Activated CD8-positive, alpha-beta T cell treated with anti-CD3 and anti-CD28 coated beads, Interleukin-2, amount 10 ng/mL, durations not matched to agents 7 days and 5 days (primary cell): ENCODE results near the gene SLC43A1. TPM values are rescaled to one million over a fixed set of nuclear protein-coding genes. Genes with fewer than 3 reads are reported as not detected.

Experiments used
- ATAC-seq: fragments of 150-1000 bp; cut with Tn5 transposase; one replicate; pipeline ENCODE4 v1.10.0; 2021; ENCODE audit warnings: moderate library complexity
- CTCF ChIA-PET: fragments of 350-600 bp; sonication (Branson Sonifier 250); formaldehyde crosslinking; loops from one replicate; lab custom pipeline; 2021; ENCODE audit warnings: antibody characterized with exemption; lab: Charles Lee
- POLR2A ChIA-PET: fragments of 350-600 bp; sonication (Branson Sonifier 250); formaldehyde crosslinking; loops from one replicate; lab custom pipeline; 2021; ENCODE audit warnings: antibody characterized with exemption; lab: Charles Lee
- DNase-seq: peaks from one replicate; pipeline ENCODE4 v3.0.0-alpha.2; 2020
- H3K27ac Mint-ChIP-seq: one replicate; pipeline ENCODE4 v1.8.0; 2021; ENCODE audit warnings: mild to moderate bottlenecking, mixed read lengths
- H3K27me3 Mint-ChIP-seq: one replicate; pipeline ENCODE4 v1.8.0; 2021; ENCODE audit warnings: low read depth, mixed read lengths
- H3K36me3 Mint-ChIP-seq: one replicate; pipeline ENCODE4 v1.8.0; 2021; ENCODE audit warnings: low read depth, mixed read lengths
- H3K4me1 Mint-ChIP-seq: one replicate; pipeline ENCODE4 v1.8.0; 2021; ENCODE audit warnings: low read depth, mixed read lengths
- H3K4me3 Mint-ChIP-seq: one replicate; pipeline ENCODE4 v1.8.0; 2021; ENCODE audit warnings: mild to moderate bottlenecking, mixed read lengths
- H3K9me3 Mint-ChIP-seq: one replicate; pipeline ENCODE4 v1.8.0; 2022; ENCODE audit warnings: mixed read lengths; ENCODE audit not compliant: insufficient read depth
- total RNA-seq, 2 experiments: library from RNA; stranded (reverse); gene quantifications; one replicate each; pipeline ENCODE4 v1.2.3, GENCODE V29; 2021

SLC43A1 gene
- total RNA-seq, 2 experiments from 2014 or later: 26.4 to 28.4 TPM

- no peaks in the 10 kb centered on the region for H3K36me3 Mint-ChIP-seq
- no peaks in the 10 kb centered on the region for H3K9me3 Mint-ChIP-seq
- ATAC-seq: no peak
- peaks cover 7% of the 10 kb centered on the region for H3K27me3 Mint-ChIP-seq
- no peak for DNase-seq
- H3K4me1 Mint-ChIP-seq: peaks cover 8% of the 10 kb centered on the region
- no peak overlapping the region for H3K27ac Mint-ChIP-seq
- CTCF ChIA-PET: interaction anchor here (0.9 to 1.1 kb wide), 2 partner anchors 10 to 13 kb away, joined by 3 to 8 read pairs; no protein-coding TSS in a partner anchor
- POLR2A ChIA-PET: no interaction called here
- no peak overlapping the region for H3K4me3 Mint-ChIP-seq
These were observed 47.9 kb downstream of the SLC43A1 start for GRCh38 chr11:57467508-57468157.

- no peak for ATAC-seq
- no peak for DNase-seq
- peaks cover 12% of the 10 kb centered on the region for H3K27me3 Mint-ChIP-seq
- H3K36me3 Mint-ChIP-seq: no peaks in the 10 kb centered on the region
- peaks cover 12% of the 10 kb centered on the region for H3K4me1 Mint-ChIP-seq
- no peaks in the 10 kb centered on the region for H3K9me3 Mint-ChIP-seq
- ChIA-PET POLR2A (no interaction called here), CTCF (interaction anchor here (1.5 kb wide), 1 partner anchor 9 kb away, joined by 4 read pairs; no protein-coding TSS in a partner anchor)
- H3K4me3 Mint-ChIP-seq: no peak overlapping the region
- no peak overlapping the region for H3K27ac Mint-ChIP-seq
These were observed 48.8 kb downstream of the SLC43A1 start for GRCh38 chr11:57466680-57467079.

DNA sequence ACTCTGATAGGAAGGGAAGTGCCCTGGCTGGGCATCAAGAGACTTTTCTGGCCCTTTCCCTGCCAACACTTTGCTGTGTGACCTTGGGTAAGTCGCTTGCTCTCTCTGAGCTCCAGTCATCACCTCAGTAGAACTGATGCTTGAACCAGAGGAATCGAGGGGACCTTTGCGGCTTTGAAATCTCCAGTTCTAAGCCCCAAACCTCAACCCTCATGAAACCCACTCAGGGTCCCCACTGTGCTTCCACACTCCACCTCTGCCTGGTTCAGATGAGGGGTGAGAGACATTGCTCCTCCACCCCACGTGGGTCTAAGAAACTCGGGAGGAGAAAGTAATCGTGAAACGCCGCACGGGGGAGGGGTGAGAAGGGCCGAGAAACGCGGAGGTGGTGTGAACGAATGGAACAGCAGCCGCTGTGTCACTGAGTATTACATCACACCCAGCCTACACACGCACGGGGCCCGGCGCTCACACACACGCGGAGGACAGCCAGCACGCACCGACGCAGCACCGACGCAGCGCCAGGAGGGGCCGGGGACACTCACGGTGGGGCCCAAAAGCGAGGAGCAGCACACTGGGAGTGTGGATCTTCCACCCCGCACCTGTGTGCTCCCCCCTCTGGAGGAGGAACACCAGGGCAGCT lies 50.8 kb downstream of the SLC43A1 start:
- Mint-ChIP-seq H3K9me3 (no peaks in the 10 kb centered on the region), H3K27me3 (peaks cover 25% of the 10 kb centered on the region), H3K36me3 (no peaks in the 10 kb centered on the region), H3K4me3 (no peak overlapping the region), H3K4me1 (peaks cover 22% of the 10 kb centered on the region), H3K27ac (no peak overlapping the region)
- ATAC-seq (no peak), DNase-seq (no peak)
- CTCF ChIA-PET: interaction anchor here (1.3 to 9.8 kb wide), 3 partner anchors 16 to 63 kb away, joined by 3 to 239 read pairs (median 9); no protein-coding TSS in a partner anchor
- POLR2A ChIA-PET: no interaction called here

- ChIA-PET CTCF (interaction anchor here (1.3 to 9.8 kb wide), 3 partner anchors 17 to 64 kb away, joined by 3 to 239 read pairs (median 9); no protein-coding TSS in a partner anchor), POLR2A (no interaction called here)
- Mint-ChIP-seq H3K27ac (peak overlapping the region; percentile 13), H3K27me3 (peaks cover 29% of the 10 kb centered on the region), H3K4me1 (peaks cover 28% of the 10 kb centered on the region), H3K36me3 (no peaks in the 10 kb centered on the region), H3K4me3 (no peak overlapping the region), H3K9me3 (no peaks in the 10 kb centered on the region)
- no peak for ATAC-seq
- DNase-seq: no peak
These were observed 51.6 kb downstream of the SLC43A1 start for GRCh38 chr11:57463671-57464538.

GRCh38 chr11:57462597-57462996 lies 52.9 kb downstream of the SLC43A1 start:
- H3K27ac Mint-ChIP-seq: no peak overlapping the region
- ChIA-PET CTCF (interaction anchor here (1.0 to 9.8 kb wide), 3 partner anchors 18 to 65 kb away, joined by 4 to 239 read pairs (median 80); partner anchors contain the start of gene SLC43A3), POLR2A (no interaction called here)
- H3K36me3 Mint-ChIP-seq: no peaks in the 10 kb centered on the region
- H3K4me1 Mint-ChIP-seq: peaks cover 34% of the 10 kb centered on the region
- H3K9me3 Mint-ChIP-seq: no peaks in the 10 kb centered on the region
- H3K4me3 Mint-ChIP-seq: no peak overlapping the region
- DNase-seq: no peak
- no peak for ATAC-seq
- peaks cover 36% of the 10 kb centered on the region for H3K27me3 Mint-ChIP-seq

DNA sequence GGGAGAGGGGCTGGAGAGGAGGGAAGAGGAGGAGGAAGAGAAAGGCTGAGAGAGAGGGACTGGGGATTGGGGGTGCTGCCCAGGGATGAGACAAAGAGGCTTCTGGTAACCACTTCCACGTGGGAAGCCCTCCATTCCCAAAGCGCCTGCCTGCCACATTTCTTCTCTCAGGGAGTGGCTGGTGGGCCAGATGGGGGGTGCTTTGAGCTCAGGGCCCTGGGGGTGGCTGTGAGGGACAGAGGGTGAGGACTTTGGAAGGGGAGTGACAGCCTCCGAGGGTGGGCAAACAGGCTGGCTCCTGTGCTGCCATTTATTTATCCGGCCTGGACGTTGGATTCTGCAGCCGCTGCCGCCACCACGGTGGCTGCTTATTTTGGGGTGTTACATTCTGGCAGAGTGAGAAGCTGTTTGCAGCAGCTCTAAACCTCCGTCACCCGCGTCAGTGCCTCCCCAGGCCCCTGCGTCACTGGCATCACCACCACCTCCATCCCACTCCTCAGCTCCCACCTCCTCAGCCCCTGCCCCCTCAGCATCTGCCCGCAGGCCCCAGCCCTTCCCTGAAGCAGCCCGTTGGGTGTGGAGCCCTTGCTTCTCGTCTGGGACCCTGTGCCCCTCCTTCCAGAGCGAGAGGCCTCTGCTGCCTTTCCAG lies 53.5 kb downstream of the SLC43A1 start:
- Mint-ChIP-seq H3K27me3 (peaks cover 39% of the 10 kb centered on the region), H3K27ac (no peak overlapping the region), H3K9me3 (no peaks in the 10 kb centered on the region), H3K36me3 (no peaks in the 10 kb centered on the region), H3K4me3 (no peak overlapping the region), H3K4me1 (peaks cover 39% of the 10 kb centered on the region)
- POLR2A ChIA-PET: no interaction called here
- CTCF ChIA-PET: interaction anchor here (1.0 to 9.8 kb wide), 4 partner anchors 19 to 65 kb away, joined by 4 to 239 read pairs (median 42); partner anchors contain the start of gene SLC43A3
- DNase-seq: no peak
- no peak for ATAC-seq

GRCh38 chr11:57460758-57461749 lies 54.4 kb downstream of the SLC43A1 start:
- Mint-ChIP-seq H3K36me3 (no peaks in the 10 kb centered on the region), H3K9me3 (no peaks in the 10 kb centered on the region), H3K27me3 (peaks cover 39% of the 10 kb centered on the region), H3K4me3 (peak overlapping the region; percentile 1), H3K4me1 (peaks cover 39% of the 10 kb centered on the region), H3K27ac (no peak overlapping the region)
- ATAC-seq: no peak
- no peak for DNase-seq
- CTCF ChIA-PET: interaction anchor here (0.6 to 9.8 kb wide), 13 partner anchors 9 to 183 kb away, joined by 3 to 239 read pairs (median 7); partner anchors contain the start of gene SLC43A3
- POLR2A ChIA-PET: interaction anchor here (1.3 kb wide), 1 partner anchor 64 kb away, joined by 3 read pairs; no protein-coding TSS in a partner anchor

DNA sequence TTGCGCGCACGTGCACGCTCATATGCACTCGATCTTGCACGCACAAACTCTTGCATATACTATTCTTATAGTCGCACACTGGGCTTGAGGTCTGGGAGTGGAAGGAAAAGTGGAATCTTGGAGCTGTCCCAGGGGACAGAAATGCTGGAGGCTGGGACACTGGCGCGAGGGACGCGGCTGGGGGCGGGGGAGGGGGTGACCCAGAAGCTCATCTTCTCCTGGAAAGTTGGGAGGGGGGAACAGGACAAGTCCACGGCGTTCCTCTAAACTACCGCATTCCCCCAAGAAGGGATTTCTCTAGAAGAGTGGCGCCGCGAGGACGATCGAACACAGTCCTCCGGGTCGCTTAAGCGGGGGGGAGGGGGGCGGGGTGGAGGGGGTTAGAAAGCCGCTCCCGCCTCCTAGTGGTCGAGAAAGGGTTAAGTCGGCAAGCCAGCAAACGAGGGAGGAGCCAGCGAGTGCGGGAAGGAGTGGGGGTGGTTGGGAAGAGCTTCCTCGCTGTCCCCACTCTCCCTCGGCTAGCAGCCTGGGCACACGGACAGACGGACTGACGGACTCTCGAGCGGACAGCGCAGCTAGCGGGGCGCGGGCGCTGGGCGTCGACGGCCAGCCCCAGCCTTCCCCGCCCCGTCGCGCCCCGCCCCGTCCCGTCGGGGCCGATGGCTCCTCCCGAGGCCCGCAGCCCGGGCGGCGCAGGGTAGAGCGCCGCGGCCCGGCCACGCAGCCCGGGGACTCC lies 55.3 kb downstream of the SLC43A1 start, which contains the start of gene RTN4RL2:
RTN4RL2 (plus strand) TSS at position 507 of the 736 bp plus-strand sequence. CDS start 338 bp downstream, outside the sequence.
- Mint-ChIP-seq H3K9me3 (no peaks in the 10 kb centered on the region), H3K36me3 (no peaks in the 10 kb centered on the region), H3K27ac (no peak within 1 kb of the TSS), H3K4me1 (peaks cover 39% of the 10 kb centered on the region), H3K4me3 (peak within 1 kb of the TSS; percentile 70), H3K27me3 (peaks cover 39% of the 10 kb centered on the region)
- ATAC-seq (peak; percentile 69), DNase-seq (peak; percentile 65)
- CTCF ChIA-PET: interaction anchor here (0.6 to 9.8 kb wide), 20 partner anchors 8 to 1075 kb away, joined by 3 to 239 read pairs (median 4); partner anchors contain the start of gene SLC43A3
- POLR2A ChIA-PET: interaction anchor here (1.3 kb wide), 1 partner anchor 65 kb away, joined by 3 read pairs; no protein-coding TSS in a partner anchor

DNA sequence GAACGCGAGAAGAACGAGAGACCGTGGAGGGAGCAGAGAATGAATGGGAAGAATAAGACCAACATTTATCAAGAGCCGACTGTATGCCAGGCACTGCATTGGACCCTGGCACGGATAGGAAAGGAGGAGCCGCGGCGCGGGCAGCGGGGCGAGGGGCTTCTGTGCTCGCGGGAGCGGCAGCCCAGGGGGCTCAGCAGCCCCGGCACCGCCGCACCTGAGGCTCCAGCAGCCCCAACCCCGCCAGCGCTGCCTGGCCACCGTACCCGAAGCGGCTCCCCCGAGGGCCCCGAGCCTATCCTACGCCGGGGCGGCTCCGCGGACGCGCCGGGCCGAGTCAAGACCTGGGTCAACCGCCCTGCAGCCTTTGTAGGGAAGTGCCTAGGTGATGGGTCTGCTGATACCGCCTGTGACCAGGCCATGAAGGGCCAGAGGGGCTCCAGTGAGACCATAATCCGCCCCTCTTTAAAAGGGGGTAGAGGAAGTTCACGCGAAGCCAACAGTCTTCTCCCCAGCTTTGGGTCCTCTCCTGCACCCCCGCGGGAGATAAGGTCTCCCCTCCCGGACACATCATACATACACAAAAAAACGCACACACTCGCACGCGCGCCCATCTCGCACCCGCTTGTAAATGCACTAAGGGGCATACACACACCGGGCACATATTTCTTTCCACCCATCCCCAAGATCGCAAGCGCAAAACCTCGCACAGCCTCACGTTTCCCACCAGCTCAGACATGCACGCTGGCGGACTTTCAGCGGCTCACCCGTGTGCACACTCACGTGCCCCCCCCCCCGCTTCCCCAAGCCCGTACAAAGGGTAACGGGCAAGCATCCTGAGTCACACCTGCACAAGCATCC lies 56.1 kb downstream of the SLC43A1 start:
- Mint-ChIP-seq H3K4me3 (peak overlapping the region; percentile 60), H3K9me3 (no peaks in the 10 kb centered on the region), H3K4me1 (peaks cover 39% of the 10 kb centered on the region), H3K27me3 (peaks cover 39% of the 10 kb centered on the region), H3K36me3 (no peaks in the 10 kb centered on the region), H3K27ac (no peak overlapping the region)
- POLR2A ChIA-PET: interaction anchor here (1.3 kb wide), 1 partner anchor 65 kb away, joined by 3 read pairs; no protein-coding TSS in a partner anchor
- DNase-seq: peak; percentile 36
- peak; percentile 20 for ATAC-seq
- CTCF ChIA-PET: interaction anchor here (0.7 to 9.8 kb wide), 43 partner anchors 9 to 1076 kb away, joined by 3 to 239 read pairs (median 9); partner anchors contain the start of genes SLC43A1, SLC43A3, SSRP1 and TIMM10
